WI38 (cell line): ENCODE results near the gene PAK1.

ENCODE experiments used
- H3K4me3 ChIP-seq: 2 replicates; pipeline ENCODE4 v1.5.1; 2011; ENCODE audit warnings: low read depth, mild to moderate bottlenecking, control low read depth, low read length
- TF ChIP-seq, protein P1 (sequence below): IDR thresholded peaks from 2 replicates; pipeline ENCODE4 v1.5.1; 2012; ENCODE audit warnings: low read depth, mild to moderate bottlenecking, control low read depth, low read length

The PAK1 gene

DNA sequence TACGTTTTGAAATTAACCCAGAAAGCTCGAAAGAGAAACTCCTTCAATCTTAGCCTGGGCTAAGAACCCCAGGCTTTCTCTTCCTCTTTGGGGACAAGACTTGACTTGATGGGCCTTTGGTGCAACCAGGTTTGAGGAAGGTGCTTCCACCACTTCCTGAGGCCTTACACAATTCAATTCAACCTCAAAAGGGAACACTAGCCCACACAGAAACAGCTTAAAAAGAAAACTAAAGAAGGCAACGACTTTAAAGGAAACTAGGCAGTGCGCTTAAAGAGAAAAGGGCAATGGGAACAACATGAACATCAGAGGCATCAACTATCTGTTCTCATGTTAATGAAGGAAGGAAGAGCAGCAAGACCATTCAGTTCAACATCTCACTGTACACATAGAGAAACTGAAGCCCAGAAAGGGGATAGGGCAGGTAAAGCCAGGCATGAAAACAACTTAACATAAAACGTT is 24.8 kb downstream of the PAK1 start:
- H3K4me3 ChIP-seq: no peak overlapping the region

DNA sequence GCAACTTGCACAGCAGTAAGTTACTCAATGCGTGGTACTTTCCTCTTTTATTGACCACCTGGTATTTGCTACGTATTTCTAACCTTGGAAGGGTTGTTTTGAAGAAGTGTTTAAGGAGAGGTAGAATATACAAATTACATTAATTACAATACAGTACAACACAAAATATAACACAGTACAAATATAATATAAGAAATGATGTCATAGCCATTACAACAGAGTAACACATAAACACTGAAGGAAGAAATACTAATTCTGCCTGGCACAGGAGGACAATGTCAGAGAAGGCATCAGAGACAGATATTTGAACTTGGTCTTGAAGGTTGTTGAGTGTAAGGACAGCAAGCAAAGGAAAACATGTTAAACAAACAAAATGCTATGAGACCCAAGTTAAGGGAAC is 25.6 kb downstream of the PAK1 start:
- TF ChIP-seq, protein P1, sequence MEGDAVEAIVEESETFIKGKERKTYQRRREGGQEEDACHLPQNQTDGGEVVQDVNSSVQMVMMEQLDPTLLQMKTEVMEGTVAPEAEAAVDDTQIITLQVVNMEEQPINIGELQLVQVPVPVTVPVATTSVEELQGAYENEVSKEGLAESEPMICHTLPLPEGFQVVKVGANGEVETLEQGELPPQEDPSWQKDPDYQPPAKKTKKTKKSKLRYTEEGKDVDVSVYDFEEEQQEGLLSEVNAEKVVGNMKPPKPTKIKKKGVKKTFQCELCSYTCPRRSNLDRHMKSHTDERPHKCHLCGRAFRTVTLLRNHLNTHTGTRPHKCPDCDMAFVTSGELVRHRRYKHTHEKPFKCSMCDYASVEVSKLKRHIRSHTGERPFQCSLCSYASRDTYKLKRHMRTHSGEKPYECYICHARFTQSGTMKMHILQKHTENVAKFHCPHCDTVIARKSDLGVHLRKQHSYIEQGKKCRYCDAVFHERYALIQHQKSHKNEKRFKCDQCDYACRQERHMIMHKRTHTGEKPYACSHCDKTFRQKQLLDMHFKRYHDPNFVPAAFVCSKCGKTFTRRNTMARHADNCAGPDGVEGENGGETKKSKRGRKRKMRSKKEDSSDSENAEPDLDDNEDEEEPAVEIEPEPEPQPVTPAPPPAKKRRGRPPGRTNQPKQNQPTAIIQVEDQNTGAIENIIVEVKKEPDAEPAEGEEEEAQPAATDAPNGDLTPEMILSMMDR: no peak
- no peak overlapping the region for H3K4me3 ChIP-seq

More for the DNA sequence above, 24.8 kb downstream of the PAK1 start:
- TF ChIP-seq, protein P1: no peak

DNA sequence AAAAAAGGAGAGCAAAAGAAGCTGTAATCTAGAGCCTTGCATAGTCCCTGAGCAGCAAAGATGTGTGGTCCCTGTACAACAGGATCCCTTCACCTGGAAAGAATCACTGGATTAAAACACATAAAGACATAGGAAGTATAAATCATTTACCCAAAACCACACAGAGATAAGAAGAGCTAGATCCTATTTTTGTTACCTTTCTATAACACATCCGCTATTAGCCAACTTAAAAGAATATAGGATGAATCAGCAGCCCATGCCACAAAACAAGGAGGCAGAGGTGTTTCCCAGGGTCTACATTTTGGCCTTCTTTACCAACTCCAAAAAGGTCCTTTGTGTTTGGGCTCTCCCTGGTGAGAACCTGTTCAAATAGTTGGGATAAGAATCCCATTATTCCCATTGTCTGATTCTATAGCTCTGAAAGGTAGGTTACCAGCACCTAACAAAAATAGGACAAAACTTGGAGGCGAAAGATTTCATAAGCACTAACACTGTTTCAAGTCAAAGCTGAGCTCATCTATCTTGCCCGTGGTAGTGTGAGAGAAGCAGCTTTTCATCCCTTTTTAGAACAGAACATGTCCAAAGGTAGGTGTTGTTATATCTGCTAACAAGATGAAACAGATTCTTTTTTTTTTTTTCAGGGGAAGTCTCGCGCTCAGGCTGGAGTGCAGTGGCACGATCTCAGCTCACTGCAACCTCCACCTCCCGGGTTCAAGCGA is 26.8 kb downstream of the PAK1 start:
- TF ChIP-seq, protein P1: no peak

DNA sequence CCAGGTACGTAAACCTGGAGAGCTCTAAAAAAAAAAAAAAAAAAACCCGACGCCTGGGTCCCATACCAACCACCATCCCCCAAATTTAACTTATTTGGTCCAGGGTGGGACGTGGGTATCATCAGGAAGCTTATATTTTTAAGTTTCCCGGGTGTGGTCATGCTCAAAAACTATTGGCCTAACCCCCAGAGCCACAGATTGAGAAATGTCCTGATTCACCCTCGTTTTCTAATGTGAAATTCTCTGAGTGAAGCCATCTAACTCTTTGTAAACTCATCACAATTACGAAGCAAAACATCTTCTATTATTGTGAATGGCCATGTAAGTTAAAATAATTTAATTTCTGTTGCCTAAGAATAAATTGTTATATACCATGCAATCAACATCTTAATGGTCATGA is 29.6 kb downstream of the PAK1 start:
- H3K4me3 ChIP-seq: no peak overlapping the region
- TF ChIP-seq, protein P1: no peak

More for the DNA sequence above, 26.8 kb downstream of the PAK1 start:
- no peak overlapping the region for H3K4me3 ChIP-seq

DNA sequence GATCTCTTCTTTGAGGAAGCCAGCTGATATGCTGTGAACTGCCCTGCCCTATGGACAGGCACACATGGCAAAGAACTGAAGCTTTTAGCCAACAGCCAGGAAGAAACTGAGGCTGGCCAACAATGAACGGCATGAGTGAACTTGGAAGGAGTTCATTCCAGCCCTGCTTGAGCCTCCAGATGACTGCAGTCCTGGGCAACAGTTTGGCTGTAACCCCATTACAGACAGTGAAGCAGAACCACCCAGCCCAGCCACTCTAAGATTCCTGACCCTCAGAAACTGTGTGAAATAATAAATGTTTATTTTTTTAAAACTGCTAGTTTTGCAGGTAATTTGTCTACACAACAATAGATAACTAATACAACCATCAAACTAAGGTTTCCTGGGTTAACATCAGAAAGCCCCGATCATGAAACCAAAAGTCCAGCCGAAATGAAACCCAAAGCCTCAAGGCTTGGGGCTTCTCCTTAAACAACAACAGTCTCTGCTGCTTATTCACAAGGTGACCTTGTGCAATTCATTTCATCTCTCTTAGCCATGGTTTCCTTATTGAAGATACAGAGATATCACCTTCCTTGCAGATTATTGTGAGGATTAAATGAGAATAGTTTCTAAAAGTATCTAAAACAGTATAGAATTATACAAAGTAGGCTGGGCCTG is 31.4 kb downstream of the PAK1 start:
- TF ChIP-seq, protein P1: no peak
- H3K4me3 ChIP-seq: no peak overlapping the region

DNA sequence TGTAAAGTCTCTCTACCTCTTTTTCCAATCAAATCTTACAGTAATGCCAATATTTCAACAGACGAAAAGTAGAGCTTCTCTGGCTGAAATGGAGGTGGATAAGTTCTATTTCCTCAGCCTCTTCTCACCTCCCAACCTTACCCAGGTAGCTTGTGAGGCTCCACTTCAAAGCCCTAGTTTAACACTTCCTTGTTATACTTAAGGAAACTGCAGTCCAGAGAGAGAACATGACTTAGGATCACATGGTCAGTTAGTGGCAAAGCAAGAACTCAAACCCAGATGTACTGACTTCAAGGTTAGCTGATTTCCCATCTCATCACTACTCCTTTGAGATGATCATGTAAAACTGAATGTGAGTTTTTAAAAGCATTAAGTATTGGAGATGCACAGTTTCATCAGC is 32.5 kb downstream of the PAK1 start:
- H3K4me3 ChIP-seq: no peak overlapping the region
- TF ChIP-seq, protein P1: no peak

DNA sequence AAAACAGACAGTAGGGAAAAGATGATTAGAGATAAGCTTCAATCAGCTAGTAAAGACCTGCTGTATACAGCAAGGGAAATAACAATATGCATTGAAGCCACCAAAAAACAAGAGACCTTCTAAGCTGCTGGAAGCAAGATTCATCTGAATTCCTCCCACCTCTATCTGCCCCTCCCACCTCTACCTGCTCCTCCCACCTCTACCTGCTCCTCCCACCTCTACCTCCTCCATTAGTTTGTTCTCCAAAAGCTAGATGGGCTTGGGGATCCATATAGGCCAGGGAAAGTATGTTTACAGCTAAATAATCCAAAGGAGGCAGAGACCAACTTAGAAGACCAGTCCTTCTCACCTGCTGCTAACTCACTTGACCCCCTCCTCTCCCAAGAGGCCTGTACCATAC is 33.2 kb downstream of the PAK1 start:
- TF ChIP-seq, protein P1: no peak
- H3K4me3 ChIP-seq: no peak overlapping the region
